GM21786 (cell line): ENCODE data around the gene LRRC45.

Source experiments
- ATAC-seq: cut with Tn5 transposase; IDR thresholded peaks from one replicate; pipeline ENCODE4 v1.9.1; 2021; ENCODE audit not compliant: unreplicated experiment

LRRC45 gene

GRCh38 chr17:82018989-82019689, 4.0 kb upstream of the LRRC45 start:
- ATAC-seq: no peak

GRCh38 chr17:82019690-82020571, 3.2 kb upstream of the LRRC45 start:
- no peak for ATAC-seq

GRCh38 chr17:82020572-82021106, 2.5 kb upstream of the LRRC45 start:
- ATAC-seq: no peak

DNA sequence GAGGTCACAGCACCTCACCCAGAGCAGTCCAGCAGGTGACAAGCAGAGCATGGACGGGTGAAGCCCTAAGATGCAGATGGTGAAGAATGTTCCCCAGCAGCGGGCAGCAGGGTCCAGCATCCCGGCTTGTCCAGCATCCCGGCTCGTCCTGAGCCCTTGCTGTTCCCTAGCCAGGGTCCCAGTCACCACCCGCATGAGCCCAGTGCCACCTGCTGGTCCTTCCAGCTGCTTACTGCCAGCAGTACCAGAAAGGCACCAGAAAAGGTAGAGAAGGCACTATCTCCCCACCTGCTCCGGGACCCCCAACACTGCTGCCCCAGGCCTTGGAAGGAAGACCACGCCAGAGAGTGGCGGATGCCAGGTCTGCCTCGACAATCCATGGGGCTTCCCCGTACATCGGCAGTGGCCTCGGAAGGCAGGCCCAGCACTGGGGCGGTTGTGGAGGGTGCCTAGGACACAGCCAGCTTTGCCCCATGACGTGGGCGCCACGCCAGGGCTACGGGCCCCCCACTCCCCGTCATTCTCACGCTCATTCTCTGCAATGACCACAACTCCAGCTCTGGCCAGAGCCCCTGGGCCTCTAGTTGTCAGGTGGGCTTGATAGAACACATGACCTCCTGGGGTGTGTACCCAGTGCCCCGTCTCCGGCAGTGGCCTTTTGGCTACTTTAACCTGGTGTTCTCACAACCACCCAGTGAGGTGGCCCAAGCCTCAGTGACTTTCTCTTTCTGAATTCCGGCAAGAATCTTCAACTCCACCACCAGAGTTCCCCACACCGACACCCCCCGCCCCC, 1.8 kb upstream of the LRRC45 start:
- no peak for ATAC-seq

- ATAC-seq: no peak
These were observed 1.2 kb upstream of the LRRC45 start for GRCh38 chr17:82021900-82022309.

DNA sequence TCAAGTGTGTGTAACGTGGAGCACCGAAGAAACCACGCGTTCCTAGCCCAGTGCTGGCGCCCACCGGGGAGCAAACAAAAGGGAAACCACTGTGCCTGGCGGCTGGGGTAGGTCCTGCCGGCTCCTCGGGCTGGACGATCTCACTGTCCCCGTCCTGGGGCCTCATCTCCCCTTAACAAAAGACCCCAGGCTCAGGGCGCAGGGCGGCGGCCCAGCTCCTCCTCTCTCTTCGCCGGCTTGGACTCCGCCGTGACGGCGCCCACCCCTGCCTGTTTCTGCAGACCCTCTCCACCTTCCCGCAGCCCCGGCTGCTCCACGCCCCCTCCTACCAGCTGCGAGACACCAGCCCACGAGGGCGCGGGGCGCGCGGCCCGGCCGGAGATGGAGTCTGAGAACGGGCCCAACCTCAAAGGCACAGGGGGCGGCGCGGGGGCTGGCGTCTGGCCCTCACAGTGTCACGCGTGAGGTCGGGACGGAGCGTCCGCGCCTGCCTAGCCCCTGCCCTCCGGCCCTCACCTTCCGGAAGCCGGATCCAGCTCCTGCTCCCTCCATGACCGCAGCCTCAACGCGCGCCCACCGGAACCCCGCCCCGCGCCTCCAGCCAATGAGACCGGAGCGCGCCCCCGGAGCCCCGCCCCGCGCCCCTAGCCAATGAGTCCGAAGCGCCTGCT, 660 bp upstream of the LRRC45 start, which contains the start of gene CENPX:
Gene CENPX, minus strand, starts transcription at position 569 of the 671 bp plus-strand sequence. Its CDS starts 17 bp downstream, at position 552.
- ATAC-seq: no peak

GRCh38 chr17:82023447-82024241, 539 bp downstream of the LRRC45 start:
- ATAC-seq: no peak

DNA sequence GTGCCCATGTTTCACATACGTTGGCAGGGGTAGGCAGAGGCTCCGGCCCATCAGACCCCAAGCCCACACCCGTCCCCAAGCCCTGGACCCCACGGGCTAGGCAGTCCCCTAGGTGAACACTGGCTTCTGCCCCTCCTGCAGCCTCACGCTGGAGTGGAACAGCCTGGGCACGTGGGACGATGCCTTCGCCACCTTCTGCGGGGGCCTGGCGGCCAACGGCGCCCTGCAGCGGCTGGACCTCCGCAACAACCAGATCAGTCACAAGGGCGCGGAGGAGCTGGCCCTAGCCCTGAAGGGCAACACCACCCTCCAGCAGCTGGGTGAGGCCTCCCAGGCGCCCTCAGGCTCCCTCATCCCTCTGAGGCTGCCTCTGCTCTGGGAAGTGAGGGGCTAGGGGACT, 1.8 kb downstream of the LRRC45 start:
- no peak for ATAC-seq

- no peak for ATAC-seq
These were observed 2.4 kb downstream of the LRRC45 start for GRCh38 chr17:82025401-82026107.

GRCh38 chr17:82028246-82028645, 5.1 kb downstream of the LRRC45 start:
- ATAC-seq: no peak

DNA sequence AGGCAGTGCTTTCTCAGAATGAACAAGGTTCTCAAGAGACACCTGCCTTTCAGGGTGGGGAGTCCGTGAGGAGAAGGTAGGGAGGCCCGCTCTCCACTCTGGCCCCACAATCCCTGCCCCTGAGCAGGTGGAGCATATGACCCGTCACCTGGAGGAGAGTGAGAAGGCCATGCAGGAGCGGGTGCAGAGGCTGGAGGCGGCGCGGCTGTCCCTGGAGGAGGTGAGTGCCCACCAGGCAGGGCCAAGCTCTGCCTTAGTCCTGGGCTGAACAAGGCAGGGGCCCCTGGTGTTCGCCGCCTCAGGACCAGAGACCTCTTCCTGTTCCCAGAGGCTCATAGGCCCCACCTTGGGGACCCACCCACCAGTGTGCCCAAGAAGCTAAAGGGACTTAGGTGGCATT, 5.9 kb downstream of the LRRC45 start:
- ATAC-seq: no peak

- ATAC-seq: no peak
These were observed 6.3 kb downstream of the LRRC45 start for GRCh38 chr17:82029391-82029790.

GRCh38 chr17:82029990-82030469, 6.9 kb downstream of the LRRC45 start:
- no peak for ATAC-seq

DNA sequence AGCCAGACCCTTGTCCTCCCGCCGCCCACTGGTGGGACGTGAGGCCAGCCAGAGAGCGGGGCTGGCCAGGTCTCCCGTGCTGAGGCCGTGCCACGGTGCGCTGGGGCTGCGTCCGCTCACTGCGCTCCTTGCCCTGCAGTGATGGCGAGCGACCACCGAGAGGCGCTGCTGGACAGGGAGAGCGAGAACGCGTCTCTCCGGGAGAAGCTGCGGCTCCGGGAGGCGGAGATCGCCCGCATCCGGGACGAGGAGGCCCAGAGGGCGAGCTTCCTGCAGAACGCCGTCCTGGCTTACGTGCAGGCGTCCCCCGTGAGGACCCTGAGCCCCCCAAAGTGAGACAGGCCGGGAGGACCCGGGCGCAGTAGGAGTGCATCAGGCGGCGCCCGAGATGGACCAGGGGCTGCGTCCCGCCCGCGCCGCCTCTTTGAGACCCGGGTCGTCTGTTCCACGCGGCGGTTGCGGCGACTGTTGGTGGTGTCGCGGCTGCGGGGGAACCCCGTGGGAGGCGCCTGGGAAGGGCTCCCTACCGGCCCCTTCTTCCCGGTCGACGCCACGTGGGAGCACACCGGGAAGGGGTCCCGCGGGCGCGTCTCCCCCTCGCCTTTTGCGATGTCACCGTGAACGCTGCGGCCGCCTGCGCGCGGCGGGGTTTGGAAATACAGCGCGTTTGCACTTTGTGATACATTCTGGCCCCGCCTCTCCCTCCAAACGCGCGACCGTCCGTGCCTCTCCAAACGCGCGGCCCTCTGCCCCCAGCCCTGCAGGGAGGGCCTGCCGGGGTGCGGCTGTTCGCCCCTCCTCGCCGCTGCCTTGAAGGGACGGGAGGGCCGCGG, 7.6 kb downstream of the LRRC45 start:
- ATAC-seq: peak; percentile 43

DNA sequence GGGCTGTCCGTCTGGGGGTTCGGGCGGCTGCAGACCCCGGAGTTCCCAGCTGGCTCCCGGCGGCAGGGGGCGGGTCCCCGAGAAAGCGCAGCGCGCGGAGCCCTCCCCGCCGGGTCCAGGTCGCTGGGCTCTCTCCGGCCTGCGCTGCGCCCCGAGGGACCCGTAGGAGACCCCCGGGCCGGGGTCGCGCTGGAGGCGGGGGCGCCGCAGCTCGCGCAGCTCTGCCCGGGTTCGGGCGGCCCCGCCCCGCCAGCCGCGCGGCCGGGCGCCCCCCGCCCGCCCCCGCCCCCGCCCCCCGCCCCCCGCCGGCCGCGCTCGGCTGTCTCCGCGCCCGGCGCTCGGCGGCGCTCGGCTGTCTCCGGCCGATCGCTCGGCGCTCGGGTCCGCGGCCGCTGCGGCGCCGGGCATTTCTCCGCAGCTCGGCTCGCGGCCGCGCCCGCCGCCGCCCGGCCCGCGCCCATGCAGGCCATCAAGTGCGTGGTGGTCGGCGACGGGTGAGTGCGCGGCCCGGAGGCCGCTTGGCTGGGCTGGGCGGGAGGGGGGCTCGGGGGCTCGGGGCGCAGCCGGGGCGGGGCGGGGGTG, 8.3 kb downstream of the LRRC45 start, which contains the start of gene RAC3:
Gene RAC3, plus strand, starts transcription at position 376 of the 582 bp plus-strand sequence. Its CDS starts 84 bp downstream, at position 460.
- ATAC-seq: no peak

DNA sequence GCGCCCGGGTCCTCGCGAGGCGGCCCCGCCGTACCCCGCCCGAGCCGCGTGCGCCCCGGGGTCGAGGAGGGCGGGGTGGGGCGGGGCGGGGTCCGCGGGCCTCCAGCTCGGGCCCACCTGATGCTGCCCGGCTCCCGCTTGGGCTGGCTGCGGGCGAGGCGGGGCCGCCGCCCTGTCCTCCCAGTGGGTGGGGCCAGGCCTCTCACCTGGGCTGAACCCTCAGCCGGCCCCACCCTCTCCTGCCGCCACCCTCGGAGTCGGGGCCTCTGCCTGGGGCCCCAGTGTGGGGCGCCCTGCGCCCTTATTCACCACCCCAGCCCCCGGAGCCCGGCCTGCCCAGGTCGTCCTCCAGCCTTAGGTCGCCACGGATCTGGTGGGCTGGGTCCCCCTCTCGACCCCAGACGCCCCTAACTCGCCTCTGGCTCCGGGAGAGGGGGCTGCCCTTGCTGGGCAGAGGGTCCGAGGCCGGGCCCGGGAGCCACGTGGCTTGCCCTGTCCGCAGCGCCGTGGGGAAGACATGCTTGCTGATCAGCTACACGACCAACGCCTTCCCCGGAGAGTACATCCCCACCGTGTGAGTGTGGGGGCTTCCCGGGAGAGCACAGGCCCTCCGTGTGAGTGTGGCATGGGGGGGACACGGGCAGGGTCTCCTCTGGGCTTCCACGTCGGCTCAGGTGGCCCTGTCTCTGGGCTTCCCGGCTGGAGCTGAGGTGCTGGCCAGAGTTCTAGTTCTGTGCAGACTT, 9.0 kb downstream of the LRRC45 start:
- no peak for ATAC-seq
